GM04504 (cell line): ENCODE measurements around the gene ATP13A1.

ENCODE experiments used
- DNase-seq: peaks from one replicate; pipeline ENCODE4 v3.0.0-alpha.2; 2012; ENCODE audit warnings: low read depth

ATP13A1 gene

GRCh38 chr19:19662871-19663255 lies 613 bp downstream of the ATP13A1 start:
- DNase-seq: no peak

DNA sequence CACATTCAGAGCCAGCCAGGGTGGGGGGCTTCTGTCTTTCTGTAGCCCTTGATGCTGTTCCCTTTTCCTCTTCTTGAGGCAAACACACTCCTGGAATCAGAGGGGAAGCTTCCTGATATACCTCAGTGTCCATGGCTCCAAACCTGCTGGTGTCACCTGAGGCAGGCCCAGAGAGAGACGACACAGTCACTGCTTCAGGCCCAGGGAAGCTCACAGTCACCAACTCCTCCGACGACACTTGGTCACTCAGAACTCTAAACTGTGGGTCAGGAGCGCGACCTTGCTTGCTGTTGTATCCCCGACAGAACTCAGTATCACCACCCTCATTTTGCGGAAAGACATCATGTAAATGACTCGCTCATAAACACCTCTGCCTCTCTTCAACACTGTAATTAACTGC lies 1.1 kb downstream of the ATP13A1 start:
- no peak for DNase-seq

- no peak for DNase-seq
These were observed 1.7 kb downstream of the ATP13A1 start for GRCh38 chr19:19661675-19662251.

GRCh38 chr19:19661141-19661674 lies 2.3 kb downstream of the ATP13A1 start:
- DNase-seq: no peak

GRCh38 chr19:19659646-19660245 lies 3.7 kb downstream of the ATP13A1 start:
- no peak for DNase-seq

GRCh38 chr19:19657397-19657783 lies 6.1 kb downstream of the ATP13A1 start:
- no peak for DNase-seq

DNA sequence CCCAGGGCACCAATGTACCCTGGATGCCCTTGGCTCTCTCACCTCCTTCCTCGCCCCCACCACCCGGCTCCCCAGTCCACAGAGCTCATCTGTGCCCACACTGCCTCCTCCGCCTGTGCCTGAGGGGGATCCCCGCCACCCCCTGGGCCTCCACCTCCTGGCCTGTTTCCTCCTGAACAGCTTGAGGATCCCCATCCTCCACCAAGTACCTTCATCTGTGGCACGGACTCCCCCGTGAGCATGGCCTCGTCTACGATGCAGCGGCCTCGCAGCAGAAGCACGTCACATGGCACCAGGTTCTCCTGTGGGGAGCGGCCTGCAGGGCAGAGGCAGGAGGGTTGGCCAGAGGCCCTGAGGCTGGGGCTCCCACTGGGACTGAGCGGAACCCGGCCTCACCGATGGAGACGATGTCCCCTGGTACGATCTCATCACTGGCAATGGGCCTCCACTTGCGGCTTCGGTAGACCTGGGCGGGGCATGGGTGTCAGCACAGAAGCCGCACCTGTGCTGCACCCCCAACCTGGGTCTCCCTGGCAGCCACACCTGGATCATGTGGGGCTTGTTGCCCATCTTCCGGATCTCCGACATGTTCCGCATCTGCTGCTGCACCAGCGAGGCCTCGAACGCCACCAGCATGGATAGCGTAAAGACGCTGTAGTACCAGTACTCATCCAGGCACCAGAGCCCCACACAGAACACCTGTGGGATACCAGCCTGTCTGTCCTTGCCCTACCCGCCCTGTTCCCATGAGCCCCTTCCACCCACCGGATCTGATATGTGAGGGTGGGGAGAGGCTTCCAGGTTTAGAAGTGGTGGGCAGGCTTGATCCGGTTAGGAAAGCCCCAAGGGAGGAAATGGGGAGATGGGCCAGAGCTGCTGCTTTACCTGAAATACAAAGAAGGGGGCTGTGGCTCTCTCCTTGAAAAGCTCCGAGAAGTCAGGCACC lies 6.8 kb downstream of the ATP13A1 start:
- no peak for DNase-seq

DNA sequence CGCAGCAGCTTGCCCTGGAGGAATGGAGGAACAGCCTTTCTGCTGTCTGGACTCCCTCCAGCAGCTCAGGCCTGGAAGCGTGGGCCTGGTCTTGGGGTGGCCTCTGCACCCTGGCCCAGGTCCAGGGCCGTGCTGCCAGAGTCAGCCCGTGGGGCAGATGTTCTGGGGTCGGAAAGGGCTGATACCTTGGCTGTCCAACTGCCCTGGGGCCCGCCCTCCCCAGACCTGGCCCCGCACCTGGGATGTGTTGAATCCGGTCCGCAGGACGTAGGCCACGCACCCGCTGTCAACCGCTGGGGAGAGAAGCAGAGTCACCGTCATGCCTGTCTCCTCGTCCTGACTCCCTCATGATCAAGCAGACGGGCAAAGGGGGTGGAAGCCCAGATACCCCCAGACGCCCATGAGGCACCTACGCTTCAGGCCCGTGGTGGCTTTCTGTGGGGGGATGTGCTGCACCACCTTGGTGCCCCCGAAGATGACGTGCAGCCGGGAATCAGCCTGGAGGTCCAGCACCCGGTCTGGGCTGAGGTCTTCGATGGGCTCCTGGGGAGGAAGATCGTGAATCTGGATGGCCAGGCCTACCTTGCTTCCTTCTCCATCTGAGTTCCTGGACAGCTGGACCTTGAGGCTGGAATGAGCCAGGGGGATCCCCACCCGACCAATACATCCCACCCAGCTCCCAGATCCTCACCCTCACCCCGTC lies 7.7 kb downstream of the ATP13A1 start:
- DNase-seq: no peak

GRCh38 chr19:19655051-19655594 lies 8.4 kb downstream of the ATP13A1 start:
- DNase-seq: no peak

DNA sequence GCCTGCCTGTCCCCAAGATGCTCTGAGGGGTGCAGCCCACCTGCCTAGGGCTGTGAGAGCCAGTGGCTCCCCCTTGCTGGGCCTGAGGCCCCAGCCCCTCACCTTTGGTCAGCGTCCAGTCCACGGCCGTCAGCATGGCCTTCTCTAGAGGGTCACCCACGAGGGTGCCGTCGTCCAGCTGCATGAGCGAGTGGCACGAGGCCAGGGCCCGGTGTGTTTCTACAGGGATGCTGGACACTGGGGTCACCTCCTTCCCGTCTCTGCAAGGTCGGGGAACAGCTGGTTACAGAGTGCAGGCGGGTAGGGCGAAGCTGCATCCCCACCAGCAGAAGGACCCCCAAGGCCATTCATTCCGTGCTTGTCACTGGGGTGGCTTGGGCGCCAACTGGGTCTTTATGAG lies 9.0 kb downstream of the ATP13A1 start:
- no peak for DNase-seq

- no peak for DNase-seq
These were observed 9.8 kb downstream of the ATP13A1 start for GRCh38 chr19:19653597-19654147.

GRCh38 chr19:19652482-19653295 lies 10.8 kb downstream of the ATP13A1 start:
- DNase-seq: no peak

GRCh38 chr19:19651076-19651475 lies 12.4 kb downstream of the ATP13A1 start:
- no peak for DNase-seq

GRCh38 chr19:19650331-19650730 lies 13.1 kb downstream of the ATP13A1 start:
- no peak for DNase-seq

DNA sequence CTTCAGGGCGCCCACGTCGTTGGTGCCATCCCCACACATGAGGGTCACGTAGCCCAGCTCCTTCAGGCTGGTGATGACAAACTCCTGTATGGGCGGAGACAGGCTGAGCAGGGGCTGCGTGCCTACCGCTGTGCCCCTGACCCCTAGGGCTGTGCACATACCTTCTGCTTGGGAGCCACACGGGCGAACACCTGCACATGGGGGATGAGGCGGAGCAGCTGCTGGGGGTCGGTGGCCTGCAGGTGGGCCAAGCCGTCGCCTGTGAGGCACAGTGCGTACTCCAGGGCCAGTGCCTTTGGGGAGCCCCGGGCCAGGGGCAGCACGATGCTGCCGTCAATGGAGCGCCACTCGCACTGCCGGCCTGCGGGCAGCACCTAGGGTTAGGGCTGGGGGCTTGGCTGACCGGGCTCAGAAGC lies 13.9 kb downstream of the ATP13A1 start:
- DNase-seq: no peak

DNA sequence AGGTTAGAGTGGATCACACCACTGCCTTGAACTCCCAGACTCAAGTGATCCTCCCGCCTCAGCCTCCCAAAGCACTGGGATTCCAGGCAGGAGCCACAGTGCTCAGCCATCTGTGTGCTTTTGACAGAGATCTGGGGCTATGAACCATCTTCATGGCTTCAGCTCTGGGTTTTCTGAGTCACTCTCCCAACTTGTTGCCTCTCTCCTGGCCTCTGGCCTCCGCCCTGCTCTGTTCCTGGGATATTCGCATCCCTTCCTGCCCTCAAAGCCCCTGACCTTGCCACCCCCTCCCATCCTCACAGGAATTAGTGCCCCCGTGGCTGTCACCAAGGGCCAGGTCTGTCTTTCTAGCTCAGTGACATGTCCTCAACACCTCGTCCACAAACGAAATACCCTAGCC lies 14.3 kb downstream of the ATP13A1 start:
- DNase-seq: no peak

DNA sequence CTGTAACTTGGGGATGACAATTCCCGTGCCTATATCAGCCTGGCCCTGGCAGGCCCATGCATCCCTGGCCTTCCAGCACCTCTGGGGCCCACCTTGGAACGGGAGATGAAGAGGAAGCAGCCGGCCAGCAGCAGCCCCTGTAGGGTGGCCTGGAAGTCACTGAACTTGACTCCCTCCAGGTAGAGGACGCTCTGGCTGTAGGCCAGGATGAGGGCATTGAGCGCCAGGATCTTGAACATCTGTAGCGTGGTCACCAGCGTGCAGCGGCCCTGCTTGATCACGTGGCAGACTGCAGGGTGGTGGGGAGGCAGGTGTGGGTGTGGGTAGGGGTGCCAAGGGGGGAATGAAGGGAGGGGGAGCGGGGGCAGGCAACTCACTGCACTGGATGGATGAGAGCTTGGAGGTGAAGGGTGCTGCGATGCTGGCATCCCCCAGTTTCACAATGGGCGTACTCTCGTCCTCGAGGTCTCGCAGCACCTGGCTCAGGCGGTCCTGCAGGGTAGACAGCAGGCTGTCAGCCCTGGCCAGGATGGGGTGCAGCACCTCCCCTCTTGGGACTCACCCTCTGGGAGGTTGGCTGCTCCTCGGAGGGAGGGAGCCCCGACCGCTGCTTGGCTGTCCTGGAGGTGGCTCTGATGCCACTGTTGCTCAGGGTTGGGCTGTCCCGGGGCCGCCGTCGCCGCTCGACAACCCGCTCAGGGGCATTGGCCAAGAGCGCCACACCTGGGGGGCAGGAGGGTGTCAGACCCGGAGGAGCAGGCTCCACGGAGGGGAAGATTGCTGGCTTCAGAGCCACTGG lies 16.2 kb downstream of the ATP13A1 start:
- DNase-seq: no peak

DNA sequence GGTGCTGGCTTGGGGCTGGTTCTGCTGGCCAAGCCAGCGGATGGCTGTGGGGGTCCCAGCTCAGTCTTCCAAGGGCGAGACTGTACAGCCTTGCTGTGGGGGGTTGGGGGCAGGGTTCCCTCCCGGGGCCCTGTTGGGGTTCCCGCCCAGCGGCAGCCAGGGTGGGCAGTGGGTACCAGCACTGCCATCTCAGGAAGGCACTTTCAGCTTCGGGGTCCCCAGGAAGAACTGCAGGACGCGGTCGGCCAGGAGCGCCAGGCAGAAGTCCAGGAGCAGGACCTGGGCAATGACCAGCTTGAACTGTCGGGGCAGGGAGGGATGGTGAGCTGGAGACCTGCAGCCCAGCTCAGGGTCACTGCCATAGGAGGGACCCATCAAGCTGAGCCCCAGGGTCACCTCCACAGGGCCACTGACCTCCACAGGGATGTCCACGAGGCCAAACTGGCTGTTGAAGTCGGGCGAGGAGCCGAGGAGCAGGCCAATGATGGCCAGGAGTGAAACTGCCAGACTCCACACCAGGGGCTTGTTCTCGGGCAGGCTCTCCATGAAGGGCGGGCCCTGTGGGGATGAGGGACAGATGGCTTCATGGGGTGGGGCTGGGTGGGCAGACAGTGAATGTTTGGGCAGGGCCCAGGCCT lies 18.1 kb downstream of the ATP13A1 start:
- DNase-seq: no peak

DNA sequence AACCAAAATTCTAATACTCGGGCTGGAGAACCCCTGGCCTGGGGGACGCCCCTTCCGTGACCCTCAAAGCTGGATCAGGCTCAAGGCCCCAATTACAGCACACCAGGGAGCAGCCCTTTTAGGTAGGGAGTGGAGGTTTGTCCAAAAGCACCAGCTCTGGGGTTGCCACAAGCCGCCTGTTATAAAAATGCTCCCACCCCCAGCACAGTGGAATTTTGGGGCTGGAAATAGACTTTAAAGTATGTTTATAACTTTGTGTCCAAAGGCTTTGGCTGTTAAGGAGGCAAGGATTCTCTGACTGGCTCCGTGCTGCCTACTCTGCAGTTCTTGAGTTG lies 19.5 kb downstream of the ATP13A1 start:
- DNase-seq: no peak
